HG03520 (cell line): ENCODE results near the gene CDON.

Experiments
- ATAC-seq: cut with Tn5 transposase; IDR thresholded peaks from one replicate; pipeline ENCODE4 v1.9.1; 2021; ENCODE audit warnings: mild to moderate bottlenecking, moderate library complexity; ENCODE audit not compliant: unreplicated experiment

CDON gene

DNA sequence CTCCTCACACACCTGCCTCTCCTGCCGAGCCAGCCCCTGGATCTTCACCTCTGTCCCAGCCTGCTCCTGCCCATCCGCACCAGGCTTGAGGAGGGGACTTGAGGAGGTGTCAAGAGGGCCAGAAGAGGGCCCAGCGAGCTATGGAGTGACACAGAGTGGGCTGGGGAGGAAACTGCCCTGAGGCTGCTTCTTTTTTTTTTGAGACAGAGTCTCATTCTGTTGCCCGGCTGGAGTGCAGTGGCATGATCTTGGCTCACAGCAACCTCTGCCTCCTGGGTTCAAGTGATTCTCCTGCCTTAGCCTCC lies 21.9 kb upstream of the CDON start:
- no peak for ATAC-seq

GRCh38 chr11:126083829-126084607 lies 21.4 kb upstream of the CDON start:
- ATAC-seq: no peak

GRCh38 chr11:126082251-126083109 lies 19.8 kb upstream of the CDON start:
- no peak for ATAC-seq

GRCh38 chr11:126081915-126082250 lies 19.2 kb upstream of the CDON start:
- ATAC-seq: no peak

DNA sequence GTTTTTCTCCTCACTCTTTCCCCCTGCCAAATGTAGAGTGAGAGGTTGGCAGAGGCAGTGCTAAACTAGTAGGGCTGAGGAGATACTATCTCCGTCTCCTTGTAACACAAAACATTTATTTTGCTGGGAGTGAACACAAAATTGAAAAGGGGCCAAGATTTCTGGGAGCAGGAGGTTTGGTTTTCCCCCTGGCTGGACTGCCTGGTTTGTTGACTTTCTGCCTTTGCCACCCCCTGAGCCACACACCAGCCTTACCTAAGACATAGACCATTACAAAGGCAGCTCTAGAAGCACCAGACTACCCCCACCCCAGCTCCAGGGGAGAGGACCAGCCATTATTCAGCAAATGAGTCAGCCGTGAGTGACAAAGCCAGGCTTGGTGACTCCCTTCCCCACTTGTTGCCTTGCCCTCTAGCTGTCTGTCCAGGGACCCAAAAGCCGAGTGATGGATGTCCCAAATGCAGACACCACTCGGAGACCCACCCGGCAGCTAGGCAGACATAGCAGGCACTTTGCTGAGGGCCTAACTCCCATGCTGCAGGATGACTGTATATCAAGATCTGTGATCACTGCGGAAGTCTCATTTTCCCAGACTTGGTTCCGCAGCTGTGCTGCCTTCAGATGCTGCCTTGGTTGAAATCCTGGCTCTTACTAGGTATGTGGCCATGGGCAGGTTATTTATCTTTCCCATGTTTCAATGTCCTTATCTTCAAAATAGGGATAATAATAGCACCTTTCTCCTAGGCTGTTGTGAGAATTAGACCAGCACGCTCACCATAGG lies 17.7 kb upstream of the CDON start:
- ATAC-seq: no peak

DNA sequence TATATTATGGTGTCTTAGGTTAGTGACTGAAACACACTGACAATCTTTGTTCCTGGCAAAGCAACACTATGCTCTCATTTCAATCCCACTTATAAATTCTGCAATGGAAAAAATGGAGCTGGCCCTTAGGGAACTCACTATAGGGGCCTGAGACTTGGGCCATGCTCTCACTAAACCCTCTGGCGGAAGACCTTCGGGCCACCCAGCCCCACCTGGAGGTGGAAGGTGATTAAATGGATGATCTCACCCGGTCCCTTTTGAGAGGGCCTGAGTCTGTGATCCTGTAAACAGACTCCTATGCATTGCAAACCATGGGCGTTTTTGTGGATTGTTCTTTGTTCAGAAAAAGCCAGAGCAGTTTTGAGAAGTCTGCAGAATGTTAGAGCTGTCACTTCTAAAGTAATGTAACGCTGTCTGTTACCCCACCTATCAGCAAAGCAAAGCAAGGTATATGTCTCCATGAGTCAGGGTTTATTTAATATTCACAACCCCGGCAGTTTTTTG lies 17.0 kb upstream of the CDON start:
- no peak for ATAC-seq

- ATAC-seq: no peak
Observed at GRCh38 chr11:126076641-126077040, 14.0 kb upstream of the CDON start.

GRCh38 chr11:126072801-126073594 lies 10.3 kb upstream of the CDON start:
- ATAC-seq: no peak

GRCh38 chr11:126072141-126072741 lies 9.6 kb upstream of the CDON start:
- ATAC-seq: no peak

GRCh38 chr11:126063507-126063852 lies 814 bp upstream of the CDON start:
- ATAC-seq: no peak

DNA sequence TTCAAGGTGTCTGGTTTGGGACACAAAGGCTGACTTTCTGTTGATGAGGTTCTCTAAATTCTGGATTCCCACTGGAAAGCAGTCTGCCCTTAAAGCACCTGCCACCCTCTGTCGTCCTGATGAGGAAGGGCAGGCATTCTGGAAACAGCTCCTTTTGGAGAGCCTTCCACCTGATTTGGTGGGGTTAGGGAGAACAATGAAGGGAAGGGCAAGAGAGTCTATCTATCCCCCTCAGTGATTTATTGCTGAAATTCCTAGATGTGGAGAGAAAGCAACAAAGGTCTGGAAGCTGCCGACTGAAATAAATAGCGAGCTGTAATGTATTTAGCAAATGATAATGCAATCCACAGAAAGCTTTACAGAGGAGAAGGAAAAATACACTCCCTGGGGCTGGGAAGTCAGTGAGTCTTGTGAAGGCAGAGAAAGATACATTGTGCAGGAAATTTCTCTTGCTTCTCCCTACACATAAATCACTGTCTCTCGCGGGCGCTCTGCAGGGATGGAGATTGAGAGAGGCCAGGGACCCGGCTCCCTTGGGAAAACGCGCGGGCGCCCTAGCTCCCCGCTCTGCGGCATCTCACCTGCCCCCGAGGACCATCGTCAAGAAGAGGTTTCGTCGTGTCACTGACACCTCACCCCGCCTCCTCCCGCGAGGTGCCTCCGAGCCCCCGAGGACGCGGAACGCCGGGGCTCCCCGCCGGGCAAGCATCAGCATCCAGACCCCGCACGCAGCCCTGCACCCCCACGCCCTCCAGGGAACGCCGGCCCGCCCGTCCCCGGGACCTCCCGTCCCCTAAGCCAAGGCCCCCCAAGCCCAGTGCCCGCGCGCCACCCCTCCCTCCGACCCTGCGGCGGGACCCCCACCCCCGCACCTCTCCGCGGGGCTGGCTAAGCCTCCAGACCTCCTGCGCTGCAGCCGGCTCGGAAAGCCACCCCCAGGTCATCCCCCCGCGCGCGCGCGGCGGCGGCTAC lies 673 bp downstream of the CDON start:
- ATAC-seq: no peak

- ATAC-seq: no peak
Observed at GRCh38 chr11:126060757-126061171, 1.9 kb downstream of the CDON start.

- ATAC-seq: no peak
Observed at GRCh38 chr11:126059238-126059781, 3.4 kb downstream of the CDON start.

GRCh38 chr11:126058105-126058874 lies 4.4 kb downstream of the CDON start:
- no peak for ATAC-seq

DNA sequence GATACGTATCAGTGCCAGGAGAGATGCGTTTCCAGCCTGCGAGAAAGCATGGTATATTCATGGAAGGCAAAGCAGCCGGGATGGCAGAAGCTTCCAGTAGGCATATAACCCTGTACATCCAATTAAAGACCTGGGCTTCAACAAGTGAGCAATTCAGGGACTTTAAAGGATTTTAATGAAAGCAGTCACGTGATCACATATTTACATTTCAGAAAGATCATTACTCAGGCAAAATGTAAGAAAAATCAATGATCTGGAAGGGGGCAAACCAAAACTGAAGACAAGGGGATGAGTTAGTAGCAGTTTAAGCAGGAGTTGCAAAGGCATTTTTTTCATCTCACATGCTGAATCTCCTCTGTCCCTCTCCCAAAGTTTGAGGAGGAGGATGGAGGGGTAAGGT lies 7.8 kb downstream of the CDON start:
- ATAC-seq: no peak

DNA sequence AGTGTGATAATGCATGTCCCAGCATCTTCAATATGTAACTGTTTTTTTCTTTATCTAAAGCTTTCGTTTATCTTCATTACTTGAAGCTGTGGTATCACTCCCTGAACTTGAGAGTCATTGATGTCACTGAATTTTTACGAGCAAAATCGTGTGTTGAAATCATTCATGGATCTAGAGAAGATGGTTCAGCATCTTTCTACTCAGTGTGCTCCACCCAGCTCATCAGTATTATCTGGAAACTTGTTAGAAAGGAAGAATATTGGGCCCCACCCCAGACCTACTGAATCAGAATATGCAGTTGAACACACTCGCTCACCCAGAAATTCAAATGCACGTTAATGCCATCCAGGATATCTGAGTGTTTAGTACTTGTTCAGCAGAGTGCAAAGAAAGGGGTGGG lies 8.3 kb downstream of the CDON start:
- ATAC-seq: no peak

DNA sequence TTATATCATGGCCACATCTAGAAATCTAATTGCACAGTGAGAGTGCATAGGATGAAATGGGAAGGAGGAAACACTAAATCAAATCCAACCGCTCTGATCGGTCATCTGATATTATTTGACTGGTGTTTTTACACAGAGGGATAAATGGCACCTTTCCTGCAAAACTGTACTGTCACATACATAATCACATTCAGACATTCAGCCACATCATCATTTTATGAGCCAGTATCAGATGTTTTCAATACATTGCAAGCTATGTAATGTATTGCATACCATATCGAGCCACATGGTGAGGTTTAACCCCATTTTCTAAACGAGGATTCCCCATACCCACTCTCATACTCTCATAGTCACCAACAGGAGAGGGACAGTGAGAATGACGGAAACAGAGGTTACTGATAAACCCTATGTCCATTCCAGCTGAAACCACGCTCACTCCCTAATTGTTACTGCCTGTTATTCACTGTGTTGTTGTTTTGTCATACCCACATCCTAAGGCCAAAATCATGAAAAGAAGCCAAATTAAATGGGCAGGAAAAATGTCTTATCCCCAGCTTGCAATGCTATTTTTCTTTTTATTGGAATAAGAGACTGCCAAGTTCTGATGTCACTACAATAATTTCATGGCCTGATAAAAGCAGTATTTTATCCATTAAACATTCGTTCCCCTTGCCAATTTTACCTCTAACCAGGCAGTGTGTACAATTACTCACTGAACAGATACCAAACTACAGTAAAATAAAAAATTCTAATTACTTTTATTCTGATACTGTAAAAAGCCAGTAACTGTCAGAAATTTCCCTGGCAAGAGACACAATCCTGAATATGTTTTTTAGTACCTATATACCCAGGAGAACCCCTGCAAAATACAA lies 9.0 kb downstream of the CDON start:
- ATAC-seq: no peak
